Activated T-helper 1 cell treated with Interleukin-2 at 50 U/mL for 16 hours (primary cell): ENCODE measurements around the gene ICE1.
"Not testable (repeated sequence)": the region's sequence is repeated elsewhere in the genome, so short reads cannot be mapped to it uniquely, and the experiment has no call there.

Experiments used
- DNase-seq: peaks from one replicate; pipeline ENCODE4 v3.0.0-alpha.2; 2020; ENCODE audit warnings: low read depth

ICE1 gene

GRCh38 chr5:5421961-5422818 lies at the start of gene ICE1:
TSS of gene ICE1 (plus strand) at chr5:5422677. CDS start at chr5:5422916, 239 bp downstream.
- peak; percentile 90 for DNase-seq

GRCh38 chr5:5372930-5373329 lies 49.5 kb upstream of the ICE1 start:
- DNase-seq: no peak

- DNase-seq: no peak
Measured at GRCh38 chr5:5373351-5373989, 49.0 kb upstream of the ICE1 start.

GRCh38 chr5:5374009-5374715 lies 48.3 kb upstream of the ICE1 start:
- DNase-seq: no peak

GRCh38 chr5:5377780-5378179 lies 44.7 kb upstream of the ICE1 start:
- no peak for DNase-seq

GRCh38 chr5:5378531-5378930 lies 43.9 kb upstream of the ICE1 start:
- no peak for DNase-seq

- no peak for DNase-seq
Measured at GRCh38 chr5:5380298-5380697, 42.2 kb upstream of the ICE1 start.

- DNase-seq: no peak
Measured at GRCh38 chr5:5381310-5381913, 41.1 kb upstream of the ICE1 start.

- no peak for DNase-seq
Measured at GRCh38 chr5:5383461-5383860, 39.0 kb upstream of the ICE1 start.

GRCh38 chr5:5384660-5385330 lies 37.7 kb upstream of the ICE1 start:
- DNase-seq: no peak

- DNase-seq: no peak
Measured at GRCh38 chr5:5385331-5385662, 37.2 kb upstream of the ICE1 start.

GRCh38 chr5:5386329-5386728 lies 36.1 kb upstream of the ICE1 start:
- no peak for DNase-seq

- DNase-seq: no peak
Measured at GRCh38 chr5:5387192-5387591, 35.3 kb upstream of the ICE1 start.

- no peak for DNase-seq
Measured at GRCh38 chr5:5387777-5388176, 34.7 kb upstream of the ICE1 start.

GRCh38 chr5:5390121-5390869 lies 32.2 kb upstream of the ICE1 start:
- not testable (repeated sequence) for DNase-seq

GRCh38 chr5:5392504-5392903 lies 30.0 kb upstream of the ICE1 start:
- DNase-seq: not testable (repeated sequence)

- DNase-seq: not testable (repeated sequence)
Measured at GRCh38 chr5:5394384-5394986, 28.0 kb upstream of the ICE1 start.

- not testable (repeated sequence) for DNase-seq
Measured at GRCh38 chr5:5395093-5395492, 27.4 kb upstream of the ICE1 start.

- no peak for DNase-seq
Measured at GRCh38 chr5:5398071-5398470, 24.4 kb upstream of the ICE1 start.

GRCh38 chr5:5401095-5401494 lies 21.4 kb upstream of the ICE1 start:
- DNase-seq: no peak

- DNase-seq: no peak
Measured at GRCh38 chr5:5403741-5404140, 18.7 kb upstream of the ICE1 start.
